SU-DHL-6 (cell line): ENCODE results near the gene MTRR.

Source experiments
- H2AFZ ChIP-seq: fragments of 200-600 bp; sonication (generic); 2 replicates; pipeline ENCODE4 v1.6.1; 2014; ENCODE audit warnings: low read depth, mild to moderate bottlenecking, moderate library complexity, mixed read lengths, antibody characterized with exemption, low read length; ENCODE audit not compliant: severe bottlenecking
- H3F3A ChIP-seq: fragments of 200-600 bp; shearing (Covaris generic); 2 replicates; pipeline ENCODE4 v1.6.0; 2016; ENCODE audit warnings: antibody characterized with exemption, mild to moderate bottlenecking; ENCODE audit not compliant: insufficient read depth
- H3K27ac ChIP-seq: fragments of 200-600 bp; sonication (generic); 2 replicates; pipeline ENCODE4 v1.5.1; 2016; ENCODE audit warnings: low read depth, mild to moderate bottlenecking, low read length, moderate library complexity, mixed read lengths
- H3K27me3 ChIP-seq: fragments of 200-600 bp; sonication (generic), shearing (Covaris generic); 2 replicates; pipeline ENCODE4 v1.6.0; 2014; ENCODE audit warnings: mild to moderate bottlenecking, low read length
- H3K36me3 ChIP-seq: fragments of 200-600 bp; sonication (generic); 2 replicates; pipeline ENCODE4 v1.6.1; 2014; ENCODE audit warnings: mild to moderate bottlenecking, low read length, mixed read lengths
- H3K4me2 ChIP-seq: fragments of 300-600, 200-600 bp; shearing (Covaris generic), sonication (generic); 2 replicates; pipeline ENCODE4 v1.6.0; 2014; ENCODE audit warnings: low read length, low read depth, mild to moderate bottlenecking; ENCODE audit not compliant: poor library complexity, severe bottlenecking
- H3K4me3 ChIP-seq: fragments of 200-600 bp; sonication (generic); 2 replicates; pipeline ENCODE4 v1.5.1; 2014; ENCODE audit warnings: antibody characterized with exemption, low read length, mild to moderate bottlenecking, mixed read lengths; ENCODE audit not compliant: insufficient read depth, poor library complexity, severe bottlenecking
- H3K79me2 ChIP-seq: fragments of 200-600 bp; sonication (generic); 2 replicates; pipeline ENCODE4 v1.6.1; 2014; ENCODE audit warnings: mild to moderate bottlenecking, low read length, moderate library complexity; ENCODE audit not compliant: insufficient read depth
- H3K9ac ChIP-seq: fragments of 200-600 bp; sonication (generic); 2 replicates; pipeline ENCODE4 v1.7.0; 2014; ENCODE audit warnings: mild to moderate bottlenecking, low read length
- H3K9me2 ChIP-seq: fragments of 200-600 bp; sonication (generic); replicated peaks from 2 replicates; pipeline ENCODE4 v1.6.1; 2014; ENCODE audit warnings: low read length; ENCODE audit not compliant: insufficient read depth
- H3K9me3 ChIP-seq: fragments of 200-600 bp; sonication (generic); 2 replicates; pipeline ENCODE4 v1.6.1; 2014; ENCODE audit warnings: low read length, mixed read lengths; ENCODE audit not compliant: insufficient read depth
- H4K20me1 ChIP-seq: fragments of 200-600 bp; sonication (generic); 2 replicates; pipeline ENCODE4 v1.6.1; 2014; ENCODE audit warnings: low read depth, mild to moderate bottlenecking, antibody characterized with exemption, low read length, moderate library complexity, mixed read lengths
- EZH2phosphoT487 ChIP-seq: fragments of 200-600 bp; sonication (generic), shearing (Covaris generic); conservative IDR thresholded peaks from 2 replicates; pipeline ENCODE4 v1.6.1; 2018; ENCODE audit warnings: mild to moderate bottlenecking, antibody characterized with exemption, low read length, moderate library complexity, mixed read lengths
- TF ChIP-seq, protein P1 (sequence below): fragments of 200-600 bp; sonication (generic); IDR thresholded peaks from one replicate; pipeline ENCODE4 v1.5.1; 2017; ENCODE audit warnings: antibody characterized with exemption, mild to moderate bottlenecking, low read length, moderate library complexity; ENCODE audit not compliant: insufficient read depth, poor library complexity, severe bottlenecking

Gene MTRR

DNA sequence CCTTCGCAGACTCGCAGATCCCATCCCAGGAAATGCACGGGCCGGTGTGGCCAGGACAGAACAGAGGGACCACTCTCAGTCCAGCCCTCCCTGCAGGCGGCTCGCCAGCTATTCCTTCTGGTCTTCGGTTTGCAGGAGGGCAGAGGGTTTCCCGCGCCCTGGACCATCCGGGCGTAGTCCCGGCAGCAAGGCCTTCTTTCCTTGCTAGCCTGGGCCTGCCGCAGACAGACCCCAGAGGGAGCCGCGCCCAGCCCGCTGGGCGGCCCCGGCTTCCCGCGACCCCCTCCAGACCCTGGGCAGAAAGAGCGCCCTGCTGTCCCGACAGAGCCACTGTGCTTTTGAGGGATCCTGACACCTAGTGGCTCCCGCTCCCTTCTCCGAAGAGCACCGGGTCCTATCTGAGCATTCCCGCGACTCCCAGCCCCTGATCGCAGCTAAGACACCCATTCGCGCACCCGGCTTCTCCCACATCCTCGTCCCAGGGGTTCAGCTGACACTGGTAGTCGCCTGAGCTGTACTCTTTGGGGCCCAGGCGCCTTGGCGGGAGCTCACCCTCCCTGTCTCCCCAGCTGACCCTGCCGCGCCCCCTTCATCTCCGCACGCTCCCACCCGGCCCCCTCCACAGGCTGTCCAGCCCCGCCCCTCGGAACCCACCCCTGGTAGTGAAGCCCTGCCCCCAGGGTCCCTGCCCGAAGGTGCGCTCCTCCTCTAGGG, 19.1 kb upstream of the MTRR start:
- Histone ChIP-seq H3K27me3 (no peaks in the 10 kb centered on the region), H3K27ac (no peak overlapping the region), H3K9ac (no peak overlapping the region), H4K20me1 (no peaks in the 10 kb centered on the region), H3K4me3 (no peak overlapping the region), H3K36me3 (no peaks in the 10 kb centered on the region), H3K4me2 (no peak overlapping the region), H3K9me2 (no peaks in the 10 kb centered on the region), H3F3A (no peaks in the 10 kb centered on the region), H3K9me3 (no peaks in the 10 kb centered on the region), H3K79me2 (no peaks in the 10 kb centered on the region), H2AFZ (no peak overlapping the region)
- no peak for TF ChIP-seq EZH2phosphoT487
- TF ChIP-seq, protein P1, sequence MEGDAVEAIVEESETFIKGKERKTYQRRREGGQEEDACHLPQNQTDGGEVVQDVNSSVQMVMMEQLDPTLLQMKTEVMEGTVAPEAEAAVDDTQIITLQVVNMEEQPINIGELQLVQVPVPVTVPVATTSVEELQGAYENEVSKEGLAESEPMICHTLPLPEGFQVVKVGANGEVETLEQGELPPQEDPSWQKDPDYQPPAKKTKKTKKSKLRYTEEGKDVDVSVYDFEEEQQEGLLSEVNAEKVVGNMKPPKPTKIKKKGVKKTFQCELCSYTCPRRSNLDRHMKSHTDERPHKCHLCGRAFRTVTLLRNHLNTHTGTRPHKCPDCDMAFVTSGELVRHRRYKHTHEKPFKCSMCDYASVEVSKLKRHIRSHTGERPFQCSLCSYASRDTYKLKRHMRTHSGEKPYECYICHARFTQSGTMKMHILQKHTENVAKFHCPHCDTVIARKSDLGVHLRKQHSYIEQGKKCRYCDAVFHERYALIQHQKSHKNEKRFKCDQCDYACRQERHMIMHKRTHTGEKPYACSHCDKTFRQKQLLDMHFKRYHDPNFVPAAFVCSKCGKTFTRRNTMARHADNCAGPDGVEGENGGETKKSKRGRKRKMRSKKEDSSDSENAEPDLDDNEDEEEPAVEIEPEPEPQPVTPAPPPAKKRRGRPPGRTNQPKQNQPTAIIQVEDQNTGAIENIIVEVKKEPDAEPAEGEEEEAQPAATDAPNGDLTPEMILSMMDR, result no peak

GRCh38 chr5:7850395-7851239, 18.3 kb upstream of the MTRR start, which contains the start of gene CFAP90:
Gene CFAP90, minus strand, starts transcription at chr5:7851133. Its CDS starts 112 bp downstream, at chr5:7851021.
- no peak within 1 kb of the TSS for H3K27ac ChIP-seq
- no peaks in the 10 kb centered on the region for H3K79me2 ChIP-seq
- H3K4me3 ChIP-seq, result no peak within 1 kb of the TSS
- no peaks in the 10 kb centered on the region for H3K9me3 ChIP-seq
- TF ChIP-seq EZH2phosphoT487, result no peak
- TF ChIP-seq, protein P1, result no peak
- no peaks in the 10 kb centered on the region for H3F3A ChIP-seq
- H4K20me1 ChIP-seq, result no peaks in the 10 kb centered on the region
- H2AFZ ChIP-seq, result no peak within 1 kb of the TSS
- no peak within 1 kb of the TSS for H3K9ac ChIP-seq
- H3K4me2 ChIP-seq, result no peak within 1 kb of the TSS
- no peaks in the 10 kb centered on the region for H3K27me3 ChIP-seq
- no peaks in the 10 kb centered on the region for H3K36me3 ChIP-seq
- no peaks in the 10 kb centered on the region for H3K9me2 ChIP-seq

GRCh38 chr5:7851240-7851592, 17.7 kb upstream of the MTRR start:
- Histone ChIP-seq H3K9me2 (no peaks in the 10 kb centered on the region), H2AFZ (no peak overlapping the region), H3K27ac (no peak overlapping the region), H3K9ac (no peak overlapping the region), H3K27me3 (no peaks in the 10 kb centered on the region), H3K36me3 (no peaks in the 10 kb centered on the region), H3K9me3 (no peaks in the 10 kb centered on the region), H3K79me2 (no peaks in the 10 kb centered on the region), H3F3A (no peaks in the 10 kb centered on the region), H3K4me3 (no peak overlapping the region), H4K20me1 (no peaks in the 10 kb centered on the region), H3K4me2 (no peak overlapping the region)
- TF ChIP-seq, protein P1, result no peak
- TF ChIP-seq EZH2phosphoT487, result no peak
